ENCODE measurements around the gene UMODL1.

The UMODL1 gene

GRCh38 chr21:42106425-42106824, 35.3 kb downstream of the UMODL1 start:
- H3K9ac ChIP-seq (ENCODE audit: low read depth, low read length) = no peak overlapping the region
- no peaks in the 10 kb centered on the region for H3K36me3 ChIP-seq (ENCODE audit: insufficient read depth, low read length)
- H3K27me3 ChIP-seq (ENCODE audit: control insufficient read depth, insufficient read depth, low read length) = peaks cover 32% of the 10 kb centered on the region
- no peaks in the 10 kb centered on the region for H3K9me3 ChIP-seq (replicated peaks; ENCODE audit: low read length)
- H3K4me2 ChIP-seq (ENCODE audit: low read length) = no peak overlapping the region
- H3K4me1 ChIP-seq (ENCODE audit: control insufficient read depth, insufficient read depth, low read length) = no peaks in the 10 kb centered on the region
- H3K4me3 ChIP-seq (ENCODE audit: low read length) = no peak overlapping the region

GRCh38 chr21:42107177-42107880, 36.2 kb downstream of the UMODL1 start:
- no peak overlapping the region for H3K4me3 ChIP-seq (ENCODE audit: low read length)
- H3K27me3 ChIP-seq (ENCODE audit: control insufficient read depth, insufficient read depth, low read length) = peaks cover 34% of the 10 kb centered on the region
- H3K9me3 ChIP-seq (replicated peaks; ENCODE audit: low read length) = no peaks in the 10 kb centered on the region
- H3K9ac ChIP-seq (ENCODE audit: low read depth, low read length) = no peak overlapping the region
- no peaks in the 10 kb centered on the region for H3K36me3 ChIP-seq (ENCODE audit: insufficient read depth, low read length)
- no peak overlapping the region for H3K4me2 ChIP-seq (ENCODE audit: low read length)
- H3K4me1 ChIP-seq (ENCODE audit: control insufficient read depth, insufficient read depth, low read length) = no peaks in the 10 kb centered on the region

- Histone ChIP-seq H3K27me3 (ENCODE audit: control insufficient read depth, insufficient read depth, low read length) (peaks cover 30% of the 10 kb centered on the region), H3K9ac (ENCODE audit: low read depth, low read length) (no peak overlapping the region), H3K4me2 (ENCODE audit: low read length) (no peak overlapping the region), H3K36me3 (ENCODE audit: insufficient read depth, low read length) (no peaks in the 10 kb centered on the region), H3K4me3 (ENCODE audit: low read length) (no peak overlapping the region), H3K9me3 (replicated peaks; ENCODE audit: low read length) (no peaks in the 10 kb centered on the region), H3K4me1 (ENCODE audit: control insufficient read depth, insufficient read depth, low read length) (no peaks in the 10 kb centered on the region)
These were observed 36.9 kb downstream of the UMODL1 start for GRCh38 chr21:42107881-42108553.

GRCh38 chr21:42108554-42109340, 37.6 kb downstream of the UMODL1 start:
- H3K27me3 ChIP-seq (ENCODE audit: control insufficient read depth, insufficient read depth, low read length) = peaks cover 29% of the 10 kb centered on the region

GRCh38 chr21:42109473-42109872, 38.4 kb downstream of the UMODL1 start:
- Histone ChIP-seq H3K4me2 (ENCODE audit: low read length) (no peak overlapping the region), H3K4me1 (ENCODE audit: control insufficient read depth, insufficient read depth, low read length) (no peaks in the 10 kb centered on the region), H3K27me3 (ENCODE audit: control insufficient read depth, insufficient read depth, low read length) (peaks cover 29% of the 10 kb centered on the region), H3K9me3 (replicated peaks; ENCODE audit: low read length) (no peaks in the 10 kb centered on the region), H3K9ac (ENCODE audit: low read depth, low read length) (no peak overlapping the region), H3K4me3 (ENCODE audit: low read length) (no peak overlapping the region), H3K36me3 (ENCODE audit: insufficient read depth, low read length) (no peaks in the 10 kb centered on the region)

More at GRCh38 chr21:42108554-42109340, 37.6 kb downstream of the UMODL1 start:
- Histone ChIP-seq H3K4me2 (ENCODE audit: low read length) (no peak overlapping the region), H3K4me1 (ENCODE audit: control insufficient read depth, insufficient read depth, low read length) (no peaks in the 10 kb centered on the region), H3K4me3 (ENCODE audit: low read length) (no peak overlapping the region), H3K9ac (ENCODE audit: low read depth, low read length) (no peak overlapping the region), H3K36me3 (ENCODE audit: insufficient read depth, low read length) (no peaks in the 10 kb centered on the region), H3K9me3 (replicated peaks; ENCODE audit: low read length) (no peaks in the 10 kb centered on the region)

GRCh38 chr21:42109873-42110525, 38.9 kb downstream of the UMODL1 start:
- H3K4me3 ChIP-seq (ENCODE audit: low read length) = no peak overlapping the region
- no peaks in the 10 kb centered on the region for H3K9me3 ChIP-seq (replicated peaks; ENCODE audit: low read length)
- H3K4me2 ChIP-seq (ENCODE audit: low read length) = no peak overlapping the region
- H3K27me3 ChIP-seq (ENCODE audit: control insufficient read depth, insufficient read depth, low read length) = peaks cover 26% of the 10 kb centered on the region
- no peaks in the 10 kb centered on the region for H3K36me3 ChIP-seq (ENCODE audit: insufficient read depth, low read length)
- no peak overlapping the region for H3K9ac ChIP-seq (ENCODE audit: low read depth, low read length)
- H3K4me1 ChIP-seq (ENCODE audit: control insufficient read depth, insufficient read depth, low read length) = no peaks in the 10 kb centered on the region

- Histone ChIP-seq H3K9ac (ENCODE audit: low read depth, low read length) (no peak overlapping the region), H3K27me3 (ENCODE audit: control insufficient read depth, insufficient read depth, low read length) (peaks cover 26% of the 10 kb centered on the region), H3K4me2 (ENCODE audit: low read length) (no peak overlapping the region)
These were observed 39.8 kb downstream of the UMODL1 start for GRCh38 chr21:42110691-42111469.

GRCh38 chr21:42111470-42111743, 40.3 kb downstream of the UMODL1 start:
- no peak overlapping the region for H3K9ac ChIP-seq (ENCODE audit: low read depth, low read length)
- H3K36me3 ChIP-seq (ENCODE audit: insufficient read depth, low read length) = no peaks in the 10 kb centered on the region
- no peak overlapping the region for H3K4me2 ChIP-seq (ENCODE audit: low read length)
- H3K27me3 ChIP-seq (ENCODE audit: control insufficient read depth, insufficient read depth, low read length) = peaks cover 26% of the 10 kb centered on the region
- H3K4me1 ChIP-seq (ENCODE audit: control insufficient read depth, insufficient read depth, low read length) = no peaks in the 10 kb centered on the region
- H3K4me3 ChIP-seq (ENCODE audit: low read length) = no peak overlapping the region
- H3K9me3 ChIP-seq (replicated peaks; ENCODE audit: low read length) = no peaks in the 10 kb centered on the region

More at GRCh38 chr21:42110691-42111469, 39.8 kb downstream of the UMODL1 start:
- Histone ChIP-seq H3K36me3 (ENCODE audit: insufficient read depth, low read length) (no peaks in the 10 kb centered on the region), H3K4me3 (ENCODE audit: low read length) (no peak overlapping the region), H3K9me3 (replicated peaks; ENCODE audit: low read length) (no peaks in the 10 kb centered on the region), H3K4me1 (ENCODE audit: control insufficient read depth, insufficient read depth, low read length) (no peaks in the 10 kb centered on the region)

GRCh38 chr21:42111811-42112210, 40.7 kb downstream of the UMODL1 start:
- peaks cover 26% of the 10 kb centered on the region for H3K27me3 ChIP-seq (ENCODE audit: control insufficient read depth, insufficient read depth, low read length)
- H3K4me3 ChIP-seq (ENCODE audit: low read length) = no peak overlapping the region
- no peaks in the 10 kb centered on the region for H3K9me3 ChIP-seq (replicated peaks; ENCODE audit: low read length)
- H3K36me3 ChIP-seq (ENCODE audit: insufficient read depth, low read length) = no peaks in the 10 kb centered on the region
- H3K4me2 ChIP-seq (ENCODE audit: low read length) = no peak overlapping the region
- peaks cover under 1% of the 10 kb centered on the region for H3K4me1 ChIP-seq (ENCODE audit: control insufficient read depth, insufficient read depth, low read length)
- H3K9ac ChIP-seq (ENCODE audit: low read depth, low read length) = no peak overlapping the region

- Histone ChIP-seq H3K4me2 (ENCODE audit: low read length) (no peak overlapping the region), H3K4me1 (ENCODE audit: control insufficient read depth, insufficient read depth, low read length) (peaks cover 5% of the 10 kb centered on the region), H3K9me3 (replicated peaks; ENCODE audit: low read length) (no peaks in the 10 kb centered on the region), H3K36me3 (ENCODE audit: insufficient read depth, low read length) (no peaks in the 10 kb centered on the region), H3K27me3 (ENCODE audit: control insufficient read depth, insufficient read depth, low read length) (peaks cover 26% of the 10 kb centered on the region), H3K9ac (ENCODE audit: low read depth, low read length) (no peak overlapping the region), H3K4me3 (ENCODE audit: low read length) (no peak overlapping the region)
These were observed 41.1 kb downstream of the UMODL1 start for GRCh38 chr21:42112238-42112637.

- peaks cover 27% of the 10 kb centered on the region for H3K27me3 ChIP-seq (ENCODE audit: control insufficient read depth, insufficient read depth, low read length)
- H3K4me2 ChIP-seq (ENCODE audit: low read length) = no peak overlapping the region
- H3K4me1 ChIP-seq (ENCODE audit: control insufficient read depth, insufficient read depth, low read length) = peaks cover 6% of the 10 kb centered on the region
- no peaks in the 10 kb centered on the region for H3K9me3 ChIP-seq (replicated peaks; ENCODE audit: low read length)
- H3K4me3 ChIP-seq (ENCODE audit: low read length) = no peak overlapping the region
- no peak overlapping the region for H3K9ac ChIP-seq (ENCODE audit: low read depth, low read length)
- no peaks in the 10 kb centered on the region for H3K36me3 ChIP-seq (ENCODE audit: insufficient read depth, low read length)
These were observed 41.7 kb downstream of the UMODL1 start for GRCh38 chr21:42112857-42113256.
